PC-9 (cell line): ENCODE data around the gene PCDHGC5.

Source experiments
- CTCF ChIP-seq: fragments of 200-600 bp; sonication (generic); conservative IDR thresholded peaks from 2 replicates; pipeline ENCODE4 v1.6.1; 2017; ENCODE audit warnings: mixed run types, antibody characterized with exemption, mild to moderate bottlenecking, moderate library complexity
- EZH2 ChIP-seq: fragments of 200-600 bp; sonication (generic); IDR thresholded peaks from 2 replicates; pipeline ENCODE4 v1.8.0; 2017; ENCODE audit warnings: antibody characterized with exemption, low read depth

GRCh38 chr5:141508798-141509611 is 20.1 kb downstream of the PCDHGC5 start:
- TF ChIP-seq EZH2: no peak
- TF ChIP-seq CTCF: no peak
